GM18499 (cell line): ENCODE measurements around the gene ANKS1B.
"Not testable (repeated sequence)": the region's sequence is repeated elsewhere in the genome, so short reads cannot be mapped to it uniquely, and the experiment has no call there.

ENCODE experiments used
- ATAC-seq: cut with Tn5 transposase; IDR thresholded peaks from one replicate; pipeline ENCODE4 v1.9.1; 2021; ENCODE audit warnings: moderate number of reproducible peaks; ENCODE audit not compliant: insufficient read depth, unreplicated experiment

The ANKS1B gene

GRCh38 chr12:99002731-99003130 is 982.0 kb downstream of the ANKS1B start:
- no peak for ATAC-seq

DNA sequence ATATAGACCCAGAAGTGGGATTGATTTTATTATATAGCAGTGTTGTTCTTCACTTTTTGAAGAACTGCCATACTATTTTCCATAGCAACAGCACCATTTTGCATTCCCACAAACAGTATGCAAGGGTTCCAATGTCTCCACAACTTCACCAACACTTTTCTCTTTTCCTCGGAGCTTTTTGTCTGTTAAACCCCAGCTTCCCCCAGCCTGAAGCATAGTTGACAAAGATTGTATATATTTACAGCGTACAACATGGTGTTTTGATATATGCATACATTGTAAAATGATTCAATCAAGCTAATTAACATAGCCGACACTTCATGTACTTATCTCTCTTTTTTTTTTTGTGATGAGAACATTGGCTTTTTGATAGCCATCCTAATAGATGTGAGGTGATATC is 982.6 kb downstream of the ANKS1B start:
- ATAC-seq, result no peak

DNA sequence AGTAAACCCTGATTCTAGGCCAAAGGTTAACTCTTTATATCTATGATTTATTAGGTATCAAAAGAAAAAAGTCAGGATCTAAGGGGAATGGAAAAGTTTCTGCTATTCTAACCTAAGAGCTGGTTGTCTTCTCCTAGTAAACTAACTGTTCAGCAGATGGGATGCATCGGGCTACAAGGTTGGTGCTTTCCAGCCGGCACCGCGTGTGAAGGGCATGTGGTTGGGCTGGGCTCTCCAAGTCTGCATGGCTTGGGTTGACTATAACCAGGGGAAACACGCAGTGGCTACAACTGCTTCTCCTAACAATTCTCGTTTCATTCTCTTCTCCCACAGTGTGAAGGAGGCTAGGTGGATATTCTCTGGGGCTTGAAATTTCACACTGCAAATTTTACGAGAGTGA is 985.2 kb downstream of the ANKS1B start:
- no peak for ATAC-seq

DNA sequence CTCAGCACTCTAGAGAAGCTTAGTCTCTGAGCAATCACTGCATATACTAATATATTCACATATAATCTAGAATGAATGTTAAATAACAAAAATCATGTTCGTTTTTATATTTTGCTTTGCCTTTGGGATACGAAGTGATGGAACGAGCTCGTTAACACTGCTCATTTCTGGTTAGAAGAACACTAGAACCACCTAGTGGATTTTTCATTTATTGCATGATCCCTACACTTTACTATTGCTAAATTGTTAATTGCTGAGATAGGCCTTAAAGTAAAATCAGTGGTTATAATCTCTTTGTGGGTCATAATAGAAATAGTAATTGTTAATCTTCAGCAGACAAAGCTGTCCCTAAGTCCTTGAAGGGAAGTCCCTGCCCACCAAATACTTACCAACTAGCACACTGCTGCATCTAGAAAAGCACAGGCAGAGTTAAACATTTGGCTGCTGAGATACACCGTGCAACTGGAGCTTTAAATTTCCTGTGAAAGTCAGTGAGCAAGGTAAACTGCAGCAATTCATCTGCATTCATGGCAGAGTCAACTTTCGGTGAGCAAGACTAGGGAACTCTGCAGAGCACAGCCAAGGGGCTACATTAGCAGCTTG is 985.9 kb downstream of the ANKS1B start:
- peak; percentile 94 for ATAC-seq

- ATAC-seq, result no peak
Observed at GRCh38 chr12:98997899-98998298, 986.8 kb downstream of the ANKS1B start.

- ATAC-seq, result no peak
Observed at GRCh38 chr12:98990648-98991047, 994.1 kb downstream of the ANKS1B start.

- ATAC-seq, result no peak
Observed at GRCh38 chr12:98985156-98985555, 999.6 kb downstream of the ANKS1B start.

DNA sequence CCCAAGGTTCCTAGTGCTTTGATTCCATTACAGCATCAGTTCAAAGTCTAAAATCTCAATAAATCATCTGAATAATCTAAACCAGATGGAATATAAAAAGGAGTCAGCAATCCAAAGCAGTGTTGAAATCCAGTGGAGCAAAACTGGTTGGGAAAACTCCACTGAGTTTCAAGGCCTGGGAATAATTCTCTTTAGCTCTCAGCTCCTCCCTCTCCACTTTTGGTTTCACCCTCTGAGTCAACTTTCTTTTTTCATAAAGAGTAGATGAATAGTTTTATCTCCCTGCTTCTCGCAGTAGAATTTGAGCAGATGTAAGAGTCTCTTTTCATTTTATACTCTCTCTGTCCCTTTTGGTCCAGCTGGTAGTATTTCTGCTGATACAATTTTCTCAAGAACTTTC is 1001.1 kb downstream of the ANKS1B start:
- ATAC-seq, result no peak

- ATAC-seq, result no peak
Observed at GRCh38 chr12:98980508-98980907, 1004.2 kb downstream of the ANKS1B start.

DNA sequence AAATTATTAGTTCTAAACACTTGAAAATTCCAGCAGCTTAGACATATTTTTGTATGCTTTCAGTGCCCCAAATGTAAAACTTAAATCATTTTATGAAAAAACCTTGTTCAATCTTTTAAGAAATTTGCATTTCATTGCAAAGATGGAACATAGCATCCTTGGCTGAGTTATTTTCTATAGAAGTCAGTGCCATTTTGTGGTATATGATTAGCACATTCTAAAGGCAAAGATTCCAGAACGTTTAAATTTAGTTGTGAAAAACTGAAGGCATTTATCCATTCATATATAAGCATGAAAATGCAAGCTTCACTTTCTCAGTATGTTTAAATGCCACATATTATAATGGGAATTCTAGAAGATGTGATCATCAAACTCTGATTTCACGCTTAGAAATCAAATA is 1007.5 kb downstream of the ANKS1B start:
- no peak for ATAC-seq

- no peak for ATAC-seq
Observed at GRCh38 chr12:98974767-98975381, 1009.9 kb downstream of the ANKS1B start.

DNA sequence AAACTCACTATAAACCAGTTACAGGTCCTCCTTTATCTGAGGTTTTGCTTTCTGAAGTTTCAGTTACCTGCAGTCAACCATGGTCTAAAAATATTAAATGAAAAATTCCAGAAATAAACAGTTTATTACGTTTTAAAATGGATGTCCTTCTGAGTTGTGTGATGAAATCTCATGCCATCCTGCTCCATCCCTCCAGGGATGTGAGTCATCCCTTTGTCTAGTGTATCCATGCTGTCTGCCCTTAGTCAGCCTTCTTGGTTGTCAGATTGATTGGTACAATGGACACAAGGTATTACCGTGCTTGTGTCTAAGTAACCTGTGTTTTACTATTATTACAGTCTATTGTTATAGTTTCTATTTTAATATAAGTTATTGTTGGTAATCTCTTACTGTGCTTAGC is 1011.3 kb downstream of the ANKS1B start:
- no peak for ATAC-seq

- no peak for ATAC-seq
Observed at GRCh38 chr12:98970950-98971349, 1013.8 kb downstream of the ANKS1B start.

DNA sequence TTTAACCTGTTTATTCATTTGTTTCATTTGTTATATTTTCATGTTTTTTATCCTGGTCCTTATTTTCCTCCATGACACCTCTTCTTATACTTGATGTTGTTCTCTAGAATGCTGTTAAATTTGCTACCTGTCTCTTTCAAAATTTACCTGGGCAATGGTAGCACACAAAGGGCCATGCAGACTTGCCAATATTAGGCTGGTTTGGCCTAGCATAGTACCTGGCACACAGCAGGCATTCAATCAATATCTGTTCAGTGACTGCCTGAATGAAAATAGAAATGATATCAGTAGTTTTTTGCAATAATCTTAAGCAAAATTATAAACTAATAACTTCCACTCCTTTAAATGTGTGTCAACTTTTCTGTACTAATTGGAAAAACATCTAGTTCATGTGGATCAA is 1014.5 kb downstream of the ANKS1B start:
- ATAC-seq, result no peak

- ATAC-seq, result no peak
Observed at GRCh38 chr12:98968896-98969295, 1015.8 kb downstream of the ANKS1B start.

DNA sequence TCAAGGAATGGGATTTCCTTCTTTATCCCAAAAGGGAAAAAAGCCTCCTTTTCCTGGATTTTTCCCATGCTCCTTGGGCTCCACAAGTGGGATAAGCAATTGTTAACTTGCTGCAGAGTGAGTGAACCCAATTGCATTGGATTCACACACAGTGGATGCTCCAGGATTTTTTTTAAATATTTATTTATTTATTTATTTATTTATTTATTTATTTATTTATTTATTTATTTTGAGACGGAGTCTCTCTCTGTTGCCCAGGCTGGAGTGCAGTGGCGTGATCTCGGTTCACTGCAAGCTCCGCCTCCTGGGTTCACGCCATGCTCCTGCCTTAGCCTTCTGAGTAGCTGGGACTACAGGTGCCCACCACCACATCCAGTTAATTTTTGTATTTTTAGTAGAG is 1027.6 kb downstream of the ANKS1B start:
- not testable (repeated sequence) for ATAC-seq

DNA sequence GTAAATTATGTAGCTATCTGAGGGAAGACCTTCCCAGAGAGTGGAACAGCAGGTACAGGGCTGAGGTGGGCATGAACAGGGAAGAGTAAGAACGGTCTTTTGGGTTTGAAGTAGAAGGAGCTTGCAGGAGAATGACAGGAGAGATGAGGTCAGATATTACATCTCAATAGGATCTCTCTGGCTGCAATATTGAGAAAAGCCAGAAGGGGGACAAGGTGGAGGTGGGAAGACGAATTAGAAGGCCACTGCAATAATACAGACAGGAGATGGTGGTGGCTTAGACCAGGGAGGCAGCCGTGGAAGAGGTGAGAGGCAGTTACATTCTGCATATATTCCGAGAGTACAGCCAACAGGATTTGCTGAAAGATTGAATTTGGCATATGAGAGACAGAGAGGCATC is 1029.5 kb downstream of the ANKS1B start:
- ATAC-seq, result peak; percentile 85

DNA sequence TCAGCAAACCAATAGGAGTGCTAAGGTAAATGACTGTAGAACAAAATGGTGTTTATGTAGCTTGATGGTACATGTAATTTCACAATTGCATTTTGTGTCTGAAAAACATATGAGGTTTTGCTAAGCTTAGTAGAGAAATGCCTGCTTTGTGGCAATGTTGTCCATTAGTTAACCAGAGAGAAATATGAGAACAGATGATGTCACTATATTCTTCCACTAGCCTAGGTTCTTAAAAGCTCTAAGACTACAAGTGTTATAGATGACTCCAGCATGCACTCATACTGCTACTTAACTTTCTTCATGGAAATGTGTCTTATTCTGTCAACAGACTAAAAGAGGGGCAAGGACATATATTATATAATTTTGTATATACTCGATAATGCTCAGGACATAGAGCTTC is 1030.2 kb downstream of the ANKS1B start:
- ATAC-seq, result no peak

DNA sequence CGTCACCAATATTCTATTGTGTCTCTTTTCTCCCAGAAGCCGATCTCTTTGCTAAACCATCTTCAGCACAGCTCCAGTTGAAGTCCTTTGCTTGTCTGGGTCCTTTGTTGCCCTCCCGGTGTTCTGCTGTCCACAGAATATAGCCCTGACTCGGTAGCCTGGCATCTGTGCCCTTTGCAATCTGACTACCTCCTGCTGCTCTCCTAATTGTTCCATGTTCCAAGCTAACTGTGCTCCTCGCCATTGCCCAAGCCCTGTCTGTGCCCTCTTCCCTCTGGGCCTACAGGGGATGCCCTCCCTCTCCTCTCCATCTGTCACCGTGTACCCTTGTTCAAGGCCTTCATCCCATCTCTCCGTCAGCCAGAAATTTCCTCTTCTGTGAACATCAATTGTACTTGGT is 1033.3 kb downstream of the ANKS1B start:
- ATAC-seq, result no peak

DNA sequence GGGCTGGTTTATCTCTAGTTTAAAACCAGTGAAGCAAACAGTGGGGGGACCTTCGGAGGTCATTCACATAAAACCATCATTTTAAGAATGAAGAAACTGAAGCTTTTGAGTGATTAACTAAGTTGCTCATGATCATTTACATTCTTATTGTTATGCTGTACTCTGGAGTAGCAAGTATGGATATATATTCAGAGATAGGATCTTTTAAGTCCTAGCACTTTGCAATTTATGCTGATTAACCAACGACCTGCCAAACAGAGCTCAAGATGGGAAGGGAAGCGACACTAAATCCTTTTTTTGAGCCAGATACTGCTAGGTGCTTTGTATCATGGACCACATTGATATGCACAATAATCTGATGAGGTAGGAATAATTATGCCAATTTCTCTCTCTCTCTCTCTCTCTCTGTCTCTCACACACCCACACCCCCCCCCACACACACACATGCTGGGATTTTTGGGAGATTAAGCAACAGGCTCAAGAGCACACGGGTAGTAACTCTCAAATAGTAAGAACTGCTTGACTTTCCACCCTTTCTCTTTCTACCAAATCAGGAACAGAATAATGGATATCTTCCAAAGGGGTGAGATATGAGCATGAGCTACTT is 1036.3 kb downstream of the ANKS1B start:
- ATAC-seq, result no peak

DNA sequence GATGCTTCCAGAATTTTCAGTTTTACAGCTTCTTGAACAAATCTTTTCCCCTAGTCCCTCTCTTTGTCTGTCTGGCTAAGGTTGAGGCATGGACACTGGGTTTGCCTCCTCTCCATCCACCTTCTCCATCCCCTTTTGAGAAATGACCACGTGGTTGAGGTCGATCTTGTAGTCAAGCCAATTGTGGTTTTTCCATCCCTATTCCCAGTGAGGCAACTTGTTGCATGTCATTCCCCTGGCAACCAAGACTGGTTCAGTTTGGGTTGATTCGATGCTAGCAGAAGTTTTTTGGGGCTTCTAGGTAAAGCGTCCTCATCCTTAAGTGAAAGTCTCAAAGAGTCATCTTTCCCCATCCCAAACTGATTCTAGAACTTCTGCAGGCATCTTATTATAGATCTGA is 1038.9 kb downstream of the ANKS1B start:
- no peak for ATAC-seq

DNA sequence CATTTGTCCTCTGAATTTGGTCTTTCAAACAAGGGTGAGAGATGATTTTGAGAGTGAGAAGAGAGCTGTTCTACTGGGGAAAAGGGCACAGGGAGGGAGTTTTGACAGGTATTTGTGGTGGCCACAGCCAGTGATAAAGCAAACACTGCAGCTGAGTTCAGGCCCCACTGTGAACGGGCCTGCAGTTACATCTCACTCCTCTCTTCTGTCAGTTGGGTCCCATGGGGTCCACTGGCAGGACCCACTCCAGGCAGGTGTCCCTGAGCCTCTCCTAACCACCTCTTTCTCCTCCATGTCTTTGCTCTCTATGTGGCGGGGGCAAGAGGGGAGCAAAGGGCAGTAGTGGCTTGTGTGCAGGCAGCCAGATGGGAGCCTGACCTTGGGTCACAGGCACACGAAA is 1044.8 kb downstream of the ANKS1B start:
- no peak for ATAC-seq
